Measurements from ENCODE around the gene USP27X. TPM values are rescaled to one million over a fixed set of nuclear protein-coding genes. Genes with fewer than 3 reads are reported as not detected.

USP27X gene
- total RNA-seq, 2 donors from 2014 or later: 2.0 to 3.5 TPM

GRCh38 chrX:49862093-49862492 is 17.2 kb upstream of the USP27X start:
- no peaks in the 10 kb centered on the region for H3K36me3 ChIP-seq

GRCh38 chrX:49868739-49869138 is 10.5 kb upstream of the USP27X start:
- intact Hi-C loops (cut with DNase I): no loop called here
- Histone ChIP-seq H3K9me3 (no peaks in the 10 kb centered on the region), H3K4me1 (replicated peaks) (no peaks in the 10 kb centered on the region), H3K4me3 (no peak overlapping the region), H3K36me3 (no peaks in the 10 kb centered on the region), H3K27ac (no peak overlapping the region), H3K27me3 (replicated peaks; ENCODE audit: insufficient read depth) (no peaks in the 10 kb centered on the region)
- WGBS: 67% methylated on average over 1 of the region's 1 CpG
- TF ChIP-seq POLR2AphosphoS5 (IDR thresholded peaks at IDR 0.05): no peak
- no peak for TF ChIP-seq CTCF (IDR thresholded peaks at IDR 0.05)
- no peak for TF ChIP-seq POLR2A (IDR thresholded peaks at IDR 0.05)
- DNase-seq (ENCODE audit: low spot score): no peak

More at GRCh38 chrX:49862093-49862492, 17.2 kb upstream of the USP27X start:
- Histone ChIP-seq H3K4me1 (replicated peaks) (no peaks in the 10 kb centered on the region), H3K27me3 (replicated peaks; ENCODE audit: insufficient read depth) (no peaks in the 10 kb centered on the region), H3K9me3 (no peaks in the 10 kb centered on the region), H3K27ac (no peak overlapping the region), H3K4me3 (no peak overlapping the region)
- TF ChIP-seq POLR2A (IDR thresholded peaks at IDR 0.05): no peak
- intact Hi-C loops (cut with DNase I): no loop called here
- no peak for DNase-seq (ENCODE audit: low spot score)

- WGBS: 2% methylated on average over 3 of the region's 3 CpGs
- Histone ChIP-seq H3K27ac (no peak overlapping the region), H3K9me3 (no peaks in the 10 kb centered on the region), H3K4me1 (replicated peaks) (no peaks in the 10 kb centered on the region), H3K4me3 (no peak overlapping the region), H3K36me3 (no peaks in the 10 kb centered on the region), H3K27me3 (replicated peaks; ENCODE audit: insufficient read depth) (no peaks in the 10 kb centered on the region)
- TF ChIP-seq POLR2A (IDR thresholded peaks at IDR 0.05): no peak
- peak; percentile 22 to 50 (median 44) for TF ChIP-seq CTCF (IDR thresholded peaks at IDR 0.05)
- intact Hi-C loops (cut with DNase I): no loop called here
- DNase-seq (ENCODE audit: low spot score): peak; percentile 16
Observed at GRCh38 chrX:49876750-49877149, 2.5 kb upstream of the USP27X start.

- Histone ChIP-seq H3K36me3 (no peaks in the 10 kb centered on the region), H3K27me3 (replicated peaks; ENCODE audit: insufficient read depth) (no peaks in the 10 kb centered on the region), H3K9me3 (no peaks in the 10 kb centered on the region), H3K4me3 (no peak overlapping the region), H3K4me1 (replicated peaks) (no peaks in the 10 kb centered on the region), H3K27ac (peak overlapping the region; percentile 79 to 82)
- intact Hi-C loops (cut with DNase I): no loop called here
- no peak for DNase-seq (ENCODE audit: low spot score)
- 43% methylated on average over 5 of the region's 5 CpGs for WGBS
- no peak for TF ChIP-seq POLR2AphosphoS5 (IDR thresholded peaks at IDR 0.05)
- no peak for TF ChIP-seq POLR2A (IDR thresholded peaks at IDR 0.05)
- no peak for TF ChIP-seq CTCF (IDR thresholded peaks at IDR 0.05)
Observed at GRCh38 chrX:49877397-49878101, 1.7 kb upstream of the USP27X start.

GRCh38 chrX:49878128-49878833 is 1.0 kb upstream of the USP27X start:
- Histone ChIP-seq H3K27ac (peak overlapping the region; percentile 79 to 82), H3K36me3 (no peaks in the 10 kb centered on the region), H3K9me3 (no peaks in the 10 kb centered on the region), H3K4me1 (replicated peaks) (no peaks in the 10 kb centered on the region), H3K27me3 (replicated peaks; ENCODE audit: insufficient read depth) (no peaks in the 10 kb centered on the region), H3K4me3 (peak overlapping the region; percentile 44 to 53)
- DNase-seq (ENCODE audit: low spot score): no peak
- WGBS: 22% methylated on average over 11 of the region's 28 CpGs
- TF ChIP-seq POLR2A (IDR thresholded peaks at IDR 0.05): no peak
- TF ChIP-seq CTCF (IDR thresholded peaks at IDR 0.05): no peak
- no peak for TF ChIP-seq POLR2AphosphoS5 (IDR thresholded peaks at IDR 0.05)
- intact Hi-C loops (cut with DNase I): no loop called here
